SK-N-SH (cell line): Measurements from ENCODE around the gene DCLK3. TPM values are rescaled to one million over a fixed set of nuclear protein-coding genes. Genes with fewer than 3 reads are reported as not detected.

Experiments
- CTCF ChIA-PET: fragments of 300-600, 350-600 bp; formaldehyde crosslinking; extraction: SDS; loops from one replicate; lab custom pipeline; 2021; lab: Yijun Ruan, JAX
- POLR2A ChIA-PET: fragments of 350-600 bp; sonication (Branson Sonifier 250); formaldehyde crosslinking; extraction: SDS; loops from one replicate; lab custom pipeline; 2020; ENCODE audit warnings: antibody characterized with exemption, inconsistent platforms; lab: Yijun Ruan, JAX
- DNase-seq: peaks from one replicate; pipeline ENCODE4 v3.0.0; 2012
- H2AFZ ChIP-seq: fragments of 200-600 bp; sonication (generic); 2 replicates; pipeline ENCODE4 v1.8.1; 2016; ENCODE audit warnings: antibody characterized with exemption, mild to moderate bottlenecking, low read depth
- H3F3A ChIP-seq: fragments of 200-600 bp; sonication (generic); replicated peaks from 2 replicates; pipeline ENCODE3; 2016; ENCODE audit warnings: antibody characterized with exemption, mild to moderate bottlenecking; ENCODE audit not compliant: insufficient read depth
- H3K27ac ChIP-seq, 2 experiments: fragments of 200-500 bp in 1 of 2; fragments of 200-600 bp in 1 of 2; sonication (Bioruptor generic) in 1 of 2; sonication (generic), shearing (Covaris generic) in 1 of 2; 2 replicates each; pipeline versions ENCODE4 v1.5.1 to v1.6.1; 2014 to 2016; ENCODE audit warnings: low read depth in 2 of 2, inconsistent platforms in 1 of 2, low read length in 1 of 2, mild to moderate bottlenecking in 1 of 2, mixed read lengths in 1 of 2
- H3K27me3 ChIP-seq: fragments of 200-600 bp; sonication (generic), shearing (Covaris generic); 2 replicates; pipeline ENCODE4 v1.6.1; 2016; ENCODE audit warnings: mixed run types; ENCODE audit not compliant: insufficient read depth
- H3K36me3 ChIP-seq, 2 experiments: fragments of 200-500 bp in 1 of 2; fragments of 200-600 bp in 1 of 2; sonication (Bioruptor generic) in 1 of 2; sonication (generic) in 1 of 2; replicated peaks in 1 of 2; 2 replicates each; pipeline versions ENCODE3 to v1.5.1; 2014 to 2016; ENCODE audit warnings: low read length in 1 of 2, mild to moderate bottlenecking in 1 of 2; ENCODE audit not compliant: insufficient read depth in 2 of 2, control insufficient read depth in 1 of 2
- H3K4me1 ChIP-seq, 2 experiments: fragments of 200-500 bp in 1 of 2; fragments of 200-600 bp in 1 of 2; sonication (Bioruptor generic) in 1 of 2; sonication (generic), shearing (Covaris generic) in 1 of 2; 2 replicates each; pipeline versions ENCODE4 v1.5.1 to v1.6.1; 2014 to 2016; ENCODE audit warnings: low read depth in 1 of 2, low read length in 1 of 2, mixed run types in 1 of 2; ENCODE audit not compliant: insufficient read depth in 2 of 2, control insufficient read depth in 1 of 2
- H3K4me2 ChIP-seq: fragments of 200-600 bp; sonication (generic), shearing (Covaris generic); 2 replicates; pipeline ENCODE4 v1.6.1; 2017; ENCODE audit warnings: mixed run types
- H3K4me3 ChIP-seq, 2 experiments: fragments of 200-500 bp in 1 of 2; fragments of 200-600 bp in 1 of 2; sonication (Bioruptor generic) in 1 of 2; sonication (generic), shearing (Covaris generic) in 1 of 2; 2 replicates each; pipeline versions ENCODE4 v1.5.1 to v1.8.1; 2014 to 2016; ENCODE audit warnings: low read depth in 2 of 2, inconsistent platforms in 1 of 2, low read length in 1 of 2, mild to moderate bottlenecking in 1 of 2, mixed read lengths in 1 of 2, moderate library complexity in 1 of 2
- H3K79me2 ChIP-seq: fragments of 200-600 bp; sonication (generic); 2 replicates; pipeline ENCODE4 v1.8.1; 2017; ENCODE audit warnings: mild to moderate bottlenecking; ENCODE audit not compliant: insufficient read depth
- H3K9ac ChIP-seq: fragments of 200-600 bp; sonication (generic); 2 replicates; pipeline ENCODE4 v1.6.1; 2017; ENCODE audit warnings: mixed run types
- H3K9me2 ChIP-seq: fragments of 200-600 bp; sonication (generic); 2 replicates; pipeline ENCODE4 v1.6.1; 2017; ENCODE audit warnings: mixed run types
- H3K9me3 ChIP-seq: fragments of 200-600 bp; sonication (generic); 2 replicates; pipeline ENCODE4 v1.6.1; 2017; ENCODE audit warnings: mixed run types, mild to moderate bottlenecking, moderate library complexity
- H4K20me1 ChIP-seq: fragments of 200-600 bp; sonication (generic); 2 replicates; pipeline ENCODE4 v1.6.1; 2017; ENCODE audit warnings: mild to moderate bottlenecking, mixed run types; ENCODE audit not compliant: insufficient read depth
- CHD2 ChIP-seq: fragments of 150-350 bp; IDR thresholded peaks from 2 replicates; pipeline ENCODE4 v1.6.1; 2018; ENCODE audit warnings: low read length; ENCODE audit not compliant: partially characterized antibody
- ELF1 ChIP-seq: IDR thresholded peaks from 2 replicates; pipeline ENCODE4 v1.4.0; 2012
- EZH2phosphoT487 ChIP-seq: fragments of 200-600 bp; sonication (generic); IDR thresholded peaks from 2 replicates; pipeline ENCODE4 v1.6.1; 2017; ENCODE audit warnings: low read depth, mixed run types, mild to moderate bottlenecking, antibody characterized with exemption, moderate library complexity, borderline replicate concordance
- FOSL2 ChIP-seq: IDR thresholded peaks from 2 replicates; pipeline ENCODE4 v1.4.0; 2012; ENCODE audit warnings: low read depth, mild to moderate bottlenecking, moderate library complexity, borderline replicate concordance
- FOXJ3 ChIP-seq: sonication (generic); formaldehyde crosslinking; IDR thresholded peaks from 2 replicates; pipeline ENCODE4 v1.5.1; 2020; ENCODE audit warnings: mild to moderate bottlenecking, missing genetic modification reagents
- GABPA ChIP-seq: IDR thresholded peaks from 2 replicates; pipeline ENCODE4 v1.4.0; 2012; ENCODE audit warnings: low read depth, mild to moderate bottlenecking
- NRF1 ChIP-seq: IDR thresholded peaks from 2 replicates; pipeline ENCODE4 v1.6.1; 2012; ENCODE audit warnings: low read depth, mild to moderate bottlenecking, low read length
- RAD21 ChIP-seq: IDR thresholded peaks from 2 replicates; pipeline ENCODE4 v1.6.1; 2012; ENCODE audit warnings: mild to moderate bottlenecking, low read length
- RCOR1 ChIP-seq: fragments of 150-350 bp; IDR thresholded peaks from 2 replicates; pipeline ENCODE4 v1.6.1; 2017; ENCODE audit warnings: antibody characterized with exemption, low read length
- RXRA ChIP-seq: IDR thresholded peaks from 2 replicates; pipeline ENCODE4 v1.4.0; 2012; ENCODE audit warnings: low read depth, mild to moderate bottlenecking, borderline replicate concordance
- SMC3 ChIP-seq: IDR thresholded peaks from 2 replicates; pipeline ENCODE4 v1.6.1; 2012; ENCODE audit warnings: low read depth, low read length, improper control_type of control experiment
- TCF12 ChIP-seq: IDR thresholded peaks from 2 replicates; pipeline ENCODE4 v1.4.0; 2012
- WGBS: methylation state at CpG from one replicate; pipeline ENCODE4 v1.1.6; 2017; ENCODE audit warnings: low lambda C conversion rate; 5-methylcytosine and 5-hydroxymethylcytosine counted together
- polyA plus RNA-seq, 3 experiments: library from polyadenylated mRNA; depleted of rRNA; stranded (reverse); fragments of >200 nt; gene quantifications; 2 replicates each; pipeline ENCODE4 v1.2.3, GENCODE V29; 2012
- TF ChIP-seq, protein P1 (sequence below): IDR thresholded peaks from 2 replicates; pipeline ENCODE4 v1.4.0; 2012; ENCODE audit warnings: low read depth, borderline replicate concordance
- TF ChIP-seq, protein P2 (sequence below): IDR thresholded peaks from 2 replicates; pipeline ENCODE4 v1.4.0; 2012; ENCODE audit warnings: low read depth, borderline replicate concordance
- TF ChIP-seq, protein P3 (sequence below): IDR thresholded peaks from 2 replicates; pipeline ENCODE4 v1.6.1; 2012; ENCODE audit warnings: mild to moderate bottlenecking, low read depth, low read length, moderate library complexity
- TF ChIP-seq, protein P4 (sequence below): fragments of 150-350 bp; IDR thresholded peaks from 2 replicates; pipeline ENCODE4 v1.6.1; 2017; ENCODE audit warnings: antibody characterized with exemption, low read length, low read depth, borderline replicate concordance

The DCLK3 gene
- polyA plus RNA-seq, 1 of the 3 experiments (the other 2 are of a cell fraction), result not detected

DNA sequence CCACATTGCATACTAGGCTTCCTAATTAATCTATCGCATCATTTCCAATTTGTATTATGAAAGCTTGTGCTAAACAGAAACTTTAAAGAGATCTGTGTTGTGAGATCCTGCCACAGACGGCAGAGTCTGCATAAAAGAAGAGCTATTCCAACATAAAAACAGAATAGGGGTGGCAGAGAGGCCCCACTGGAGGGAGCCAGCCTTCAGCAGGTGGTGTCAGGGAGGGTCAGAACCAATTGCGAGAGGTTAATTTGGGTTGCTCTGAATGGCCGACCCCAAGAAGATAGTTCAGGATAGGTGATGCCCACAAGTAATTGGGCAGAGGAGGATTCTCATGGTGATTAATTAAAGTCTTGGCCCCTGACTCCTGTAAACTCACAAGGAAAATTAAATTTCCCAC, 74.8 kb downstream of the DCLK3 start:
- POLR2A ChIA-PET, result no interaction called here

More for the DNA sequence above, 74.8 kb downstream of the DCLK3 start:
- H3K36me3 ChIP-seq, result no peaks in the 10 kb centered on the region
- no peaks in the 10 kb centered on the region for H4K20me1 ChIP-seq
- TF ChIP-seq, protein P1, sequence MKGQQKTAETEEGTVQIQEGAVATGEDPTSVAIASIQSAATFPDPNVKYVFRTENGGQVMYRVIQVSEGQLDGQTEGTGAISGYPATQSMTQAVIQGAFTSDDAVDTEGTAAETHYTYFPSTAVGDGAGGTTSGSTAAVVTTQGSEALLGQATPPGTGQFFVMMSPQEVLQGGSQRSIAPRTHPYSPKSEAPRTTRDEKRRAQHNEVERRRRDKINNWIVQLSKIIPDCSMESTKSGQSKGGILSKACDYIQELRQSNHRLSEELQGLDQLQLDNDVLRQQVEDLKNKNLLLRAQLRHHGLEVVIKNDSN, result no peak
- TF ChIP-seq SMC3 (no peak), TCF12 (no peak), RXRA (no peak), FOXJ3 (no peak), RAD21 (no peak), RCOR1 (no peak), EZH2phosphoT487 (no peak), ELF1 (no peak), GABPA (no peak), NRF1 (no peak), CHD2 (no peak), FOSL2 (no peak)
- TF ChIP-seq, protein P2, sequence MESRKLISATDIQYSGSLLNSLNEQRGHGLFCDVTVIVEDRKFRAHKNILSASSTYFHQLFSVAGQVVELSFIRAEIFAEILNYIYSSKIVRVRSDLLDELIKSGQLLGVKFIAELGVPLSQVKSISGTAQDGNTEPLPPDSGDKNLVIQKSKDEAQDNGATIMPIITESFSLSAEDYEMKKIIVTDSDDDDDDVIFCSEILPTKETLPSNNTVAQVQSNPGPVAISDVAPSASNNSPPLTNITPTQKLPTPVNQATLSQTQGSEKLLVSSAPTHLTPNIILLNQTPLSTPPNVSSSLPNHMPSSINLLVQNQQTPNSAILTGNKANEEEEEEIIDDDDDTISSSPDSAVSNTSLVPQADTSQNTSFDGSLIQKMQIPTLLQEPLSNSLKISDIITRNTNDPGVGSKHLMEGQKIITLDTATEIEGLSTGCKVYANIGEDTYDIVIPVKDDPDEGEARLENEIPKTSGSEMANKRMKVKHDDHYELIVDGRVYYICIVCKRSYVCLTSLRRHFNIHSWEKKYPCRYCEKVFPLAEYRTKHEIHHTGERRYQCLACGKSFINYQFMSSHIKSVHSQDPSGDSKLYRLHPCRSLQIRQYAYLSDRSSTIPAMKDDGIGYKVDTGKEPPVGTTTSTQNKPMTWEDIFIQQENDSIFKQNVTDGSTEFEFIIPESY, result no peak
- TF ChIP-seq, protein P3, sequence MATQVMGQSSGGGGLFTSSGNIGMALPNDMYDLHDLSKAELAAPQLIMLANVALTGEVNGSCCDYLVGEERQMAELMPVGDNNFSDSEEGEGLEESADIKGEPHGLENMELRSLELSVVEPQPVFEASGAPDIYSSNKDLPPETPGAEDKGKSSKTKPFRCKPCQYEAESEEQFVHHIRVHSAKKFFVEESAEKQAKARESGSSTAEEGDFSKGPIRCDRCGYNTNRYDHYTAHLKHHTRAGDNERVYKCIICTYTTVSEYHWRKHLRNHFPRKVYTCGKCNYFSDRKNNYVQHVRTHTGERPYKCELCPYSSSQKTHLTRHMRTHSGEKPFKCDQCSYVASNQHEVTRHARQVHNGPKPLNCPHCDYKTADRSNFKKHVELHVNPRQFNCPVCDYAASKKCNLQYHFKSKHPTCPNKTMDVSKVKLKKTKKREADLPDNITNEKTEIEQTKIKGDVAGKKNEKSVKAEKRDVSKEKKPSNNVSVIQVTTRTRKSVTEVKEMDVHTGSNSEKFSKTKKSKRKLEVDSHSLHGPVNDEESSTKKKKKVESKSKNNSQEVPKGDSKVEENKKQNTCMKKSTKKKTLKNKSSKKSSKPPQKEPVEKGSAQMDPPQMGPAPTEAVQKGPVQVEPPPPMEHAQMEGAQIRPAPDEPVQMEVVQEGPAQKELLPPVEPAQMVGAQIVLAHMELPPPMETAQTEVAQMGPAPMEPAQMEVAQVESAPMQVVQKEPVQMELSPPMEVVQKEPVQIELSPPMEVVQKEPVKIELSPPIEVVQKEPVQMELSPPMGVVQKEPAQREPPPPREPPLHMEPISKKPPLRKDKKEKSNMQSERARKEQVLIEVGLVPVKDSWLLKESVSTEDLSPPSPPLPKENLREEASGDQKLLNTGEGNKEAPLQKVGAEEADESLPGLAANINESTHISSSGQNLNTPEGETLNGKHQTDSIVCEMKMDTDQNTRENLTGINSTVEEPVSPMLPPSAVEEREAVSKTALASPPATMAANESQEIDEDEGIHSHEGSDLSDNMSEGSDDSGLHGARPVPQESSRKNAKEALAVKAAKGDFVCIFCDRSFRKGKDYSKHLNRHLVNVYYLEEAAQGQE, result no peak
- TF ChIP-seq, protein P4, sequence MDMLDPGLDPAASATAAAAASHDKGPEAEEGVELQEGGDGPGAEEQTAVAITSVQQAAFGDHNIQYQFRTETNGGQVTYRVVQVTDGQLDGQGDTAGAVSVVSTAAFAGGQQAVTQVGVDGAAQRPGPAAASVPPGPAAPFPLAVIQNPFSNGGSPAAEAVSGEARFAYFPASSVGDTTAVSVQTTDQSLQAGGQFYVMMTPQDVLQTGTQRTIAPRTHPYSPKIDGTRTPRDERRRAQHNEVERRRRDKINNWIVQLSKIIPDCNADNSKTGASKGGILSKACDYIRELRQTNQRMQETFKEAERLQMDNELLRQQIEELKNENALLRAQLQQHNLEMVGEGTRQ, result no peak
- H3K27ac ChIP-seq, result peak overlapping the region in 1 of 2 experiments; percentile 81; a peak in 2 of 4 replicates
- no peak overlapping the region for H3K4me3 ChIP-seq
- 79% methylated on average over 4 of the region's 4 CpGs for WGBS
- no peaks in the 10 kb centered on the region for H3K79me2 ChIP-seq
- H3K9me3 ChIP-seq, result no peaks in the 10 kb centered on the region
- DNase-seq, result no peak
- H3F3A ChIP-seq, result no peaks in the 10 kb centered on the region
- H2AFZ ChIP-seq, result no peak overlapping the region
- H3K4me1 ChIP-seq, result peaks cover 0 to 11% of the 10 kb centered on the region in 2 experiments; a peak in 2 of 4 replicates
- no peaks in the 10 kb centered on the region for H3K27me3 ChIP-seq
- CTCF ChIA-PET, result interaction anchor here (1.1 to 1.2 kb wide), 2 partner anchors 11 to 724 kb away, joined by 4 to 7 read pairs; no protein-coding TSS in a partner anchor
- H3K9ac ChIP-seq, result no peak overlapping the region
- H3K4me2 ChIP-seq, result no peak overlapping the region
- no peaks in the 10 kb centered on the region for H3K9me2 ChIP-seq
